SU-DHL-6 (cell line): Measurements from ENCODE around the gene GEMIN2.

ENCODE experiments used
- H2AFZ ChIP-seq: fragments of 200-600 bp; sonication (generic); 2 replicates; pipeline ENCODE4 v1.6.1; 2014; ENCODE audit warnings: low read depth, mild to moderate bottlenecking, moderate library complexity, mixed read lengths, antibody characterized with exemption, low read length; ENCODE audit not compliant: severe bottlenecking
- H3F3A ChIP-seq: fragments of 200-600 bp; shearing (Covaris generic); 2 replicates; pipeline ENCODE4 v1.6.0; 2016; ENCODE audit warnings: antibody characterized with exemption, mild to moderate bottlenecking; ENCODE audit not compliant: insufficient read depth
- H3K27ac ChIP-seq: fragments of 200-600 bp; sonication (generic); 2 replicates; pipeline ENCODE4 v1.5.1; 2016; ENCODE audit warnings: low read depth, mild to moderate bottlenecking, low read length, moderate library complexity, mixed read lengths
- H3K27me3 ChIP-seq: fragments of 200-600 bp; sonication (generic), shearing (Covaris generic); 2 replicates; pipeline ENCODE4 v1.6.0; 2014; ENCODE audit warnings: mild to moderate bottlenecking, low read length
- H3K36me3 ChIP-seq: fragments of 200-600 bp; sonication (generic); 2 replicates; pipeline ENCODE4 v1.6.1; 2014; ENCODE audit warnings: mild to moderate bottlenecking, low read length, mixed read lengths
- H3K4me2 ChIP-seq: fragments of 300-600, 200-600 bp; shearing (Covaris generic), sonication (generic); 2 replicates; pipeline ENCODE4 v1.6.0; 2014; ENCODE audit warnings: low read length, low read depth, mild to moderate bottlenecking; ENCODE audit not compliant: poor library complexity, severe bottlenecking
- H3K4me3 ChIP-seq: fragments of 200-600 bp; sonication (generic); 2 replicates; pipeline ENCODE4 v1.5.1; 2014; ENCODE audit warnings: antibody characterized with exemption, low read length, mild to moderate bottlenecking, mixed read lengths; ENCODE audit not compliant: insufficient read depth, poor library complexity, severe bottlenecking
- H3K79me2 ChIP-seq: fragments of 200-600 bp; sonication (generic); 2 replicates; pipeline ENCODE4 v1.6.1; 2014; ENCODE audit warnings: mild to moderate bottlenecking, low read length, moderate library complexity; ENCODE audit not compliant: insufficient read depth
- H3K9ac ChIP-seq: fragments of 200-600 bp; sonication (generic); 2 replicates; pipeline ENCODE4 v1.7.0; 2014; ENCODE audit warnings: mild to moderate bottlenecking, low read length
- H3K9me2 ChIP-seq: fragments of 200-600 bp; sonication (generic); replicated peaks from 2 replicates; pipeline ENCODE4 v1.6.1; 2014; ENCODE audit warnings: low read length; ENCODE audit not compliant: insufficient read depth
- H3K9me3 ChIP-seq: fragments of 200-600 bp; sonication (generic); 2 replicates; pipeline ENCODE4 v1.6.1; 2014; ENCODE audit warnings: low read length, mixed read lengths; ENCODE audit not compliant: insufficient read depth
- H4K20me1 ChIP-seq: fragments of 200-600 bp; sonication (generic); 2 replicates; pipeline ENCODE4 v1.6.1; 2014; ENCODE audit warnings: low read depth, mild to moderate bottlenecking, antibody characterized with exemption, low read length, moderate library complexity, mixed read lengths
- EZH2phosphoT487 ChIP-seq: fragments of 200-600 bp; sonication (generic), shearing (Covaris generic); conservative IDR thresholded peaks from 2 replicates; pipeline ENCODE4 v1.6.1; 2018; ENCODE audit warnings: mild to moderate bottlenecking, antibody characterized with exemption, low read length, moderate library complexity, mixed read lengths
- TF ChIP-seq, protein P1 (sequence below): fragments of 200-600 bp; sonication (generic); IDR thresholded peaks from one replicate; pipeline ENCODE4 v1.5.1; 2017; ENCODE audit warnings: antibody characterized with exemption, mild to moderate bottlenecking, low read length, moderate library complexity; ENCODE audit not compliant: insufficient read depth, poor library complexity, severe bottlenecking

The GEMIN2 gene

DNA sequence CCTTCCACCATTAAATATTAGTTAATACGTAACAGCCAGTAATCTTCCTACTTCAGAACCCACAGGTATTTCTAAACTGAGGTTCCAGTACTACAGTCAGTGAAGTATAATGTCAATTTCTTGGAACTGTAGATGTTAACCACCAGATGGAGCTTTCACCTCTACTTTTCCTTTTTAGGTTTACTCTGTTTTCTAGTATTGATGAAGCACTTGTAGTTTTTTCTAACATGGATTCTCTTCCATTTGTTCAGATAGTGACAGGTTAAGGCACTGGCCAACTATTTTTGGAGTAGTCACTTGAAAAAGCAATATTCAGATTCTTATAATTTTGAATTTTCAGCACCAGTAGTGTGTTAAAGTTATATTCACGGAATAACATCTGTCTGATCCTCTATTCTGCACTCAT lies 6.5 kb upstream of the GEMIN2 start:
- TF ChIP-seq, protein P1, sequence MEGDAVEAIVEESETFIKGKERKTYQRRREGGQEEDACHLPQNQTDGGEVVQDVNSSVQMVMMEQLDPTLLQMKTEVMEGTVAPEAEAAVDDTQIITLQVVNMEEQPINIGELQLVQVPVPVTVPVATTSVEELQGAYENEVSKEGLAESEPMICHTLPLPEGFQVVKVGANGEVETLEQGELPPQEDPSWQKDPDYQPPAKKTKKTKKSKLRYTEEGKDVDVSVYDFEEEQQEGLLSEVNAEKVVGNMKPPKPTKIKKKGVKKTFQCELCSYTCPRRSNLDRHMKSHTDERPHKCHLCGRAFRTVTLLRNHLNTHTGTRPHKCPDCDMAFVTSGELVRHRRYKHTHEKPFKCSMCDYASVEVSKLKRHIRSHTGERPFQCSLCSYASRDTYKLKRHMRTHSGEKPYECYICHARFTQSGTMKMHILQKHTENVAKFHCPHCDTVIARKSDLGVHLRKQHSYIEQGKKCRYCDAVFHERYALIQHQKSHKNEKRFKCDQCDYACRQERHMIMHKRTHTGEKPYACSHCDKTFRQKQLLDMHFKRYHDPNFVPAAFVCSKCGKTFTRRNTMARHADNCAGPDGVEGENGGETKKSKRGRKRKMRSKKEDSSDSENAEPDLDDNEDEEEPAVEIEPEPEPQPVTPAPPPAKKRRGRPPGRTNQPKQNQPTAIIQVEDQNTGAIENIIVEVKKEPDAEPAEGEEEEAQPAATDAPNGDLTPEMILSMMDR = peak; percentile 45
- no peak for TF ChIP-seq EZH2phosphoT487
- Histone ChIP-seq H4K20me1 (no peaks in the 10 kb centered on the region), H2AFZ (peak overlapping the region; percentile 14), H3K9me2 (no peaks in the 10 kb centered on the region), H3K4me2 (no peak overlapping the region), H3K27ac (peak overlapping the region; percentile 88; the same call in 1 of the 2 replicates), H3K27me3 (no peaks in the 10 kb centered on the region), H3K36me3 (no peaks in the 10 kb centered on the region), H3F3A (peaks cover 36% of the 10 kb centered on the region), H3K9ac (no peak overlapping the region), H3K79me2 (peaks cover 12% of the 10 kb centered on the region), H3K4me3 (no peak overlapping the region), H3K9me3 (no peaks in the 10 kb centered on the region)

GRCh38 chr14:39108791-39109190 lies 5.3 kb upstream of the GEMIN2 start:
- H3K4me2 ChIP-seq = peak overlapping the region; percentile 79
- H3K9ac ChIP-seq = peak overlapping the region; percentile 62
- H3F3A ChIP-seq = peaks cover 44% of the 10 kb centered on the region
- H3K27me3 ChIP-seq = no peaks in the 10 kb centered on the region
- TF ChIP-seq EZH2phosphoT487 = no peak
- TF ChIP-seq, protein P1 = no peak
- H3K36me3 ChIP-seq = no peaks in the 10 kb centered on the region
- peaks cover 2% of the 10 kb centered on the region for H3K79me2 ChIP-seq
- H3K4me3 ChIP-seq = no peak overlapping the region
- H3K9me2 ChIP-seq = no peaks in the 10 kb centered on the region
- peak overlapping the region; percentile 88 for H3K27ac ChIP-seq
- peak overlapping the region; percentile 63 for H2AFZ ChIP-seq
- no peaks in the 10 kb centered on the region for H3K9me3 ChIP-seq
- H4K20me1 ChIP-seq = no peaks in the 10 kb centered on the region

- TF ChIP-seq EZH2phosphoT487 = no peak
- TF ChIP-seq, protein P1 = no peak
- H3K36me3 ChIP-seq = no peaks in the 10 kb centered on the region
- no peaks in the 10 kb centered on the region for H4K20me1 ChIP-seq
- peak overlapping the region; percentile 48 for H3K4me3 ChIP-seq
- peaks cover 9% of the 10 kb centered on the region for H3K79me2 ChIP-seq
- peak overlapping the region; percentile 62 for H3K9ac ChIP-seq
- no peaks in the 10 kb centered on the region for H3K9me2 ChIP-seq
- H3F3A ChIP-seq = peaks cover 51% of the 10 kb centered on the region
- peak overlapping the region; percentile 88 for H3K27ac ChIP-seq
- H3K27me3 ChIP-seq = no peaks in the 10 kb centered on the region
- H3K9me3 ChIP-seq = no peaks in the 10 kb centered on the region
- H2AFZ ChIP-seq = peak overlapping the region; percentile 63
- H3K4me2 ChIP-seq = peak overlapping the region; percentile 79
Measured at GRCh38 chr14:39109893-39110715, 4.0 kb upstream of the GEMIN2 start.
